NOMO-1 treated with DMSO at 0.1 percent for 48 hours (cell line): Measurements from ENCODE around the gene SNX20.
A peak's percentile ranks its signal among the peaks of the same experiment; 100 is the strongest.

Experiments
- DNase-seq: peaks from one replicate; lab custom pipeline; 2025; ENCODE audit not compliant: unreplicated experiment; lab: John Stamatoyannopoulos, UW

The SNX20 gene

GRCh38 chr16:50637716-50638602 lies 43.2 kb downstream of the SNX20 start:
- no peak for DNase-seq

- DNase-seq, result no peak
These were observed 44.2 kb downstream of the SNX20 start for GRCh38 chr16:50636753-50637374.

GRCh38 chr16:50635505-50636392 lies 45.4 kb downstream of the SNX20 start:
- DNase-seq, result peak; percentile 17

DNA sequence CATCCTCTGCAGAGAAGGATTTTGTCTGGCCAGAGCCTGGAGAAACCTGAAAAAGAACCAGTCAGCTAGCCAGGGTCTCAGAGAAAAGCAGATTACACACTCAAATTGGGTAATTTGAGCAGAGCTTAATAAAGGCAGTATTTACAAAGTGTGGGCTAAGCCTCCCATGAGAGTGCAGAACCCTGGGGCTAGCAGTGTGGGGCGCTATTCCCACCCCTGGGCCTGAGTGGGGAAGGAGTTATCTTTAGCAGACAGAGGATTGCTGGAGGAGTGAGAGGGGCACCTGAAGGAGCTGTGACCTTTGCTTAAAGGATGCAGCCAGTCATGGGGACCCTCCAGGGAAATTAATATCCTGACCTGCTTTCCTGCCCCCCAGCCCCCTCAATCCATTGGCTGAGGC lies 46.2 kb downstream of the SNX20 start:
- DNase-seq, result no peak

GRCh38 chr16:50634090-50634489 lies 47.0 kb downstream of the SNX20 start:
- DNase-seq, result no peak

DNA sequence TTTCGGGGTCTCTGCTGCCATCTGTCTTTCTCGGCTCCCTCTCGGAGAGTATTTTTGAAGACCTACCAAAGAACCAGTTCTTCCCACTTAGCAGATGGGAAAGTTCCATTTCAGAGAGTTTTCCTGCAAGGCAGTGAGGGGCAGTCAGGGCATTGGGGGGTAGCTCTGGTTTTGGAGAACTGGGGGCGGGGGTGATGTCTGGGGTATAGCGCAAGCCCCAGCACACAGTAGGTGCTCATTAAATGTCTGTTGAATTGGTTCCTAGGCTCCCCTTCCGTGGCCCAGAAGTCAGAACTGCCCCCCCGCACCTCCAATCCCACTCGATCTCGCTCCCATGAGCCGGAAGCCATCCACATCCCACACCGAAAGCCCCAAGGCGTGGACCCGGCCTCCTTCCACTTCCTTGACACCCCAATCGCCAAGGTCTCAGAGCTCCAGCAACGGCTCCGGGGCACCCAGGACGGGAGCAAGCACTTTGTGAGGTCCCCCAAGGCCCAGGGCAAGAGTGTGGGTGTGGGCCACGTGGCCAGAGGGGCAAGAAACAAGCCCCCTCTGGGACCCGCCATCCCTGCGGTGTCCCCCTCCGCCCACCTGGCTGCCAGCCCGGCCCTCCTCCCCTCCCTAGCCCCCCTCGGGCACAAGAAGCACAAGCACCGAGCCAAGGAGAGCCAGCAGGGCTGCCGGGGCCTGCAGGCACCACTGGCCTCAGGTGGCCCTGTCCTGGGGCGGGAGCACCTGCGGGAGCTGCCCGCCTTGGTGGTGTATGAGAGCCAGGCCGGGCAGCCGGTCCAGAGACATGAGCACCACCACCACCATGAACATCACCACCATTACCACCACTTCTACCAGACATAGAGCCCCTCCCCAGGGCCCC lies 47.9 kb downstream of the SNX20 start:
- no peak for DNase-seq

- no peak for DNase-seq
These were observed 49.0 kb downstream of the SNX20 start for GRCh38 chr16:50631985-50632576.

DNA sequence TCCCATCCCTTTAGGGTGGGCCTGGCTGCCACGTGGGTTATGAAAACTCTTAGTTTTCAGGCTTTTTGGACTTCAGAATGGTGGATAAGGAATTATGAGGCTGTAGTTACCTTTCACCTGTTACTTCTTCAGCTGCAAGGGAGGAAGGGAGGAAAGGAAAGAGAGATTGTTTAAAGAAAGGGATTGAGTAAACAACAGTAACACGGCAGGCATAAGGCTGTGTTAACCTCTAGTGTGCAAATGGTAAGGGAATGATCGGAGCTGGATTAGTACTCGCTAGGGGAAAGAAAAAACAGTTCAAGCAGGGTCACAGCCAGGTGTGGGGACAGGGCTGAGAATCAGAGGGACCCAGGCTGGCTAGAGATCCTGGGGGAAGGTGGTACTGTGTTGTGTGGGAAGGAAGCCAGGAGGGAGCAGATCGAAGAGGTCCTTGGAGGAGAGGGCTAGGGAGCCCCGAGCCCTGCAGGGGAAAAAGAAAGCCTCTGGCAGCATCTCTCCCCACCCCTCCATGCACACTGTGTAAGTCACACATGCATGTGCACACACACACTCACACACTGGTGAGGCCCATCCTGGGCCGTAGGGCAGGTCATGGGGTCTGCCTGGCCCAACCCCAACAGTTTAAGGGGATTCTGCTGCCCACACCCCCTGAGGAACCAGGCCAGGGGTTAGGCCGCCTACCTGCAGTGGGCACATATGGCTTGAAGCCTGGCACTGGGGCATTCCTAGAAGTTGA lies 49.7 kb downstream of the SNX20 start:
- no peak for DNase-seq

GRCh38 chr16:50630394-50631020 lies 50.6 kb downstream of the SNX20 start:
- no peak for DNase-seq

GRCh38 chr16:50629334-50629733 lies 51.8 kb downstream of the SNX20 start:
- no peak for DNase-seq

- DNase-seq, result no peak
These were observed 52.8 kb downstream of the SNX20 start for GRCh38 chr16:50628156-50628802.

DNA sequence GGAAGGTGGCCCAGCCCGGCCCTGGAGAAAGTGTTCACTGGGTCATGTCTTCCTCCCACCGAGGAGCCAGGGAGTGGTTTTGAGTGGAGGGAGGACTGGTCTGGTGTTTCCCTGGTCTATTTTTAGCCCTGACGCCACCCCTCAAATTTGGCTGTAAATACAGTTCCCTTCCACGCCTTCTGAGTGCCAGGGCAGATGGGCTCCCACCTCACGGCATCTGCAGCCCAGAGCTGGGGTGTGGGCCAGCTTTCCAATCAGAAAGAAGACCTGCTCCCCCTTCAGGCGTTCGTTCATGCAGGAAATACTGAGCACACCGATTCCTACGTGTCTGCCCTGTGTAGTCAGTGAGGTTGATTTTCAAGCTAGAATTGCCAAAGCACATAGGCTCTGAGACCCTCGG lies 53.7 kb downstream of the SNX20 start:
- DNase-seq, result peak; percentile 31

DNA sequence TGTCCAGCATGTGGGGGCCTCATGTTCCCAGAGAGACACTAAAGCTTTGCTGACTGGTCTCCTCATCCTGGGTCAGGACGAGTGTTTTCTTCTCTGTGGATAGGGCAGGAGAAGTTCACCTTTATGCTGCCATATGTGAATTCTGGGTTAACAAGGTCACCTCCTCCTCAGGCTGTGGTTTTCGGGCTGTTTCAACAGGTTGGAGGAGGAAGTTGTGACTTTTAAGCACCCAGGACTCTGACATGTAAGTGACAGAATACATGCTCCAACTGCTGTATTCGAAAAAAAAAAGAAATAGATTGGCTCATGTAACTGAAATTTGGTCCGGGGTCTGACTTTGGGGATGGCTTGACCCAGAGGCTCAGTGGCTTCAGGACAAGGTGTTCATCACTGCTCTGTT lies 54.2 kb downstream of the SNX20 start:
- DNase-seq, result peak; percentile 68

GRCh38 chr16:50625374-50625773 lies 55.7 kb downstream of the SNX20 start:
- no peak for DNase-seq

DNA sequence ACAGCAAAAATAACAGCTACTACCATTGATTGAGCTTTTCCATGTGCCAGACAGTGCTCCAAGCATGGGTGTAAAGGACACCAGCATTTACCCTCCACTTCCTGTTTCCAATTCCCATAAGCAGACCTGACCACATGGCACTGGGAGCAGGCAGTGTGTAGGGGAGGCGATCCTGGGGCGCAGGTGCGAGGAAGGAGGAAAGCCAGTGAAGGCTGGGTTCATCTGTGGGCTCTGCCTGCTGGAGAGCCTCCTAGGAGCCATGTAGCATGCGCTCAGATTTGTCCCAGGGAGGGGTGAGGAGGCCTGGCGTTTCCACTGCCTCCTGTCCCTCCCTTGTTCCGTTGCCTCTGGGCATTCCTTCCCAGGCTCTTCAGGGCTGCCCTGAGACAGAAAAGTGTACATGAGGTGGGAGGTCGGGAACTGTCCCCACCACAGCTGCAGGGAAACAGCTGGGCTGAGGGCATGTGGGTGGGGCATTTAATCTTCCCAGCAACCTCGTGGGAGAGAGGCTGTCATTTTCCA lies 56.6 kb downstream of the SNX20 start:
- DNase-seq, result no peak

- DNase-seq, result no peak
These were observed 58.3 kb downstream of the SNX20 start for GRCh38 chr16:50622643-50623369.

- no peak for DNase-seq
These were observed 59.1 kb downstream of the SNX20 start for GRCh38 chr16:50622029-50622428.
